OCI-LY3 (cell line): ENCODE results near the gene ARRDC2.

ENCODE experiments used
- CTCF ChIP-seq: fragments of 200-600, 300-600 bp; sonication (generic); IDR thresholded peaks from 2 replicates; pipeline ENCODE4 v1.5.1; 2014; ENCODE audit warnings: antibody characterized with exemption, low read length, low read depth
- EZH2phosphoT487 ChIP-seq: fragments of 200-600 bp; shearing (Covaris generic); IDR thresholded peaks from 2 replicates; pipeline ENCODE4 v1.6.1; 2018; ENCODE audit warnings: antibody characterized with exemption, mixed run types, low read depth

GRCh38 chr19:17969096-17969792, 38.7 kb upstream of the ARRDC2 start:
- no peak for TF ChIP-seq CTCF
- no peak for TF ChIP-seq EZH2phosphoT487
